ENCODE results near the gene AP3M1.
A peak's percentile ranks its signal among the peaks of the same experiment; 100 is the strongest.

DNA sequence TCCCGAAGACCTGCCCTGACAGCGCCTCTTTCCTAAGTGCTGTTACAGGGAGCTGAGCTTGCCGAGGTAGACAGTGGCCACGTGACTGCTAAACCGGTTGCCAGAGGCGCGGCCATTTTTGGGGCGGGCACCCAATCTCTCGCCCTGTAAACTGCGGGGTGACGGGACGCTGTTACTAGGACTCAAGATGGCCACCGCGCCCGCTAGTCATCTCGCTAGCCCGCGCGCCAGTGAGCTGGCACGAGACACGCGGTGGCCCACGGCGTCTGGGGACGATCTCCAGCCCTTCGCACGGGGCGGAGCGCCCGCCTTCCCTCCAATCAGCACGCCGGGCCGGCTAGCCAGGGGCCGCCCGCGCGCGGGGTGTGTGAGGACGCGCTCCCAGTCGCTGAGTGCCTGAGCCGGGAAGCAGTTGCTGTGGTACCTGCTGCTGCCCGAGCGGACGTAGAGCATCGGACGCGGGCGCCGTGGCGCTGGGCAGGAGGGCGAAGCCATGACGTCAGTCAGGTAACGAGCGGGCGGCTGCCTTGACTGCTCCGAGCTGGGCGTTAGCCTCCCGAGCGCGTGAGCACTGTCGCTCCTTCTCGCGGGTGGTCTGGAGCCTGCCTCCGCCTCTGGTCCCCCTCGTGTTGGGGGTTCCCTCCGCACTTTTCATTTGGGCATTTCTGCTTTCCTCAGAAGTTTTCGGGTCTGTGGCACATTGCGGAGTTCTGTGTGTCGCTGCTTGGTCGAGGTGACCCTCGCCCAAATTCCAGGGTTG, 25.9 kb upstream of the AP3M1 start:
- TF ChIP-seq POLR2A (IDR thresholded peaks at IDR 0.05): peak; percentile 54 to 70
- TF ChIP-seq, protein P1, sequence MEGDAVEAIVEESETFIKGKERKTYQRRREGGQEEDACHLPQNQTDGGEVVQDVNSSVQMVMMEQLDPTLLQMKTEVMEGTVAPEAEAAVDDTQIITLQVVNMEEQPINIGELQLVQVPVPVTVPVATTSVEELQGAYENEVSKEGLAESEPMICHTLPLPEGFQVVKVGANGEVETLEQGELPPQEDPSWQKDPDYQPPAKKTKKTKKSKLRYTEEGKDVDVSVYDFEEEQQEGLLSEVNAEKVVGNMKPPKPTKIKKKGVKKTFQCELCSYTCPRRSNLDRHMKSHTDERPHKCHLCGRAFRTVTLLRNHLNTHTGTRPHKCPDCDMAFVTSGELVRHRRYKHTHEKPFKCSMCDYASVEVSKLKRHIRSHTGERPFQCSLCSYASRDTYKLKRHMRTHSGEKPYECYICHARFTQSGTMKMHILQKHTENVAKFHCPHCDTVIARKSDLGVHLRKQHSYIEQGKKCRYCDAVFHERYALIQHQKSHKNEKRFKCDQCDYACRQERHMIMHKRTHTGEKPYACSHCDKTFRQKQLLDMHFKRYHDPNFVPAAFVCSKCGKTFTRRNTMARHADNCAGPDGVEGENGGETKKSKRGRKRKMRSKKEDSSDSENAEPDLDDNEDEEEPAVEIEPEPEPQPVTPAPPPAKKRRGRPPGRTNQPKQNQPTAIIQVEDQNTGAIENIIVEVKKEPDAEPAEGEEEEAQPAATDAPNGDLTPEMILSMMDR (IDR thresholded peaks at IDR 0.05): peak in 1 of 4 experiments; percentile 9
